Activated CD8-positive, alpha-beta T cell treated with anti-CD3 and anti-CD28 coated beads, Interleukin-2, amount 10 ng/mL, durations not matched to agents 7 days and 5 days (primary cell): ENCODE results near the gene TRIM44. TPM values are rescaled to one million over a fixed set of nuclear protein-coding genes. Genes with fewer than 3 reads are reported as not detected.
A peak's percentile ranks its signal among the peaks of the same experiment; 100 is the strongest.

Source experiments
- ATAC-seq: fragments of 150-1000 bp; cut with Tn5 transposase; one replicate; pipeline ENCODE4 v1.10.0; 2021; ENCODE audit warnings: moderate library complexity
- CTCF ChIA-PET: fragments of 350-600 bp; sonication (Branson Sonifier 250); formaldehyde crosslinking; loops from one replicate; lab custom pipeline; 2021; ENCODE audit warnings: antibody characterized with exemption; lab: Charles Lee
- POLR2A ChIA-PET: fragments of 350-600 bp; sonication (Branson Sonifier 250); formaldehyde crosslinking; loops from one replicate; lab custom pipeline; 2021; ENCODE audit warnings: antibody characterized with exemption; lab: Charles Lee
- DNase-seq: peaks from one replicate; pipeline ENCODE4 v3.0.0-alpha.2; 2020
- H3K27ac Mint-ChIP-seq: one replicate; pipeline ENCODE4 v1.8.0; 2021; ENCODE audit warnings: mild to moderate bottlenecking, mixed read lengths
- H3K27me3 Mint-ChIP-seq: one replicate; pipeline ENCODE4 v1.8.0; 2021; ENCODE audit warnings: low read depth, mixed read lengths
- H3K36me3 Mint-ChIP-seq: one replicate; pipeline ENCODE4 v1.8.0; 2021; ENCODE audit warnings: low read depth, mixed read lengths
- H3K4me1 Mint-ChIP-seq: one replicate; pipeline ENCODE4 v1.8.0; 2021; ENCODE audit warnings: low read depth, mixed read lengths
- H3K4me3 Mint-ChIP-seq: one replicate; pipeline ENCODE4 v1.8.0; 2021; ENCODE audit warnings: mild to moderate bottlenecking, mixed read lengths
- H3K9me3 Mint-ChIP-seq: one replicate; pipeline ENCODE4 v1.8.0; 2022; ENCODE audit warnings: mixed read lengths; ENCODE audit not compliant: insufficient read depth
- total RNA-seq, 2 experiments: library from RNA; stranded (reverse); gene quantifications; one replicate each; pipeline ENCODE4 v1.2.3, GENCODE V29; 2021

Gene TRIM44
- total RNA-seq, 2 experiments from 2014 or later: 33.8 to 34.5 TPM

DNA sequence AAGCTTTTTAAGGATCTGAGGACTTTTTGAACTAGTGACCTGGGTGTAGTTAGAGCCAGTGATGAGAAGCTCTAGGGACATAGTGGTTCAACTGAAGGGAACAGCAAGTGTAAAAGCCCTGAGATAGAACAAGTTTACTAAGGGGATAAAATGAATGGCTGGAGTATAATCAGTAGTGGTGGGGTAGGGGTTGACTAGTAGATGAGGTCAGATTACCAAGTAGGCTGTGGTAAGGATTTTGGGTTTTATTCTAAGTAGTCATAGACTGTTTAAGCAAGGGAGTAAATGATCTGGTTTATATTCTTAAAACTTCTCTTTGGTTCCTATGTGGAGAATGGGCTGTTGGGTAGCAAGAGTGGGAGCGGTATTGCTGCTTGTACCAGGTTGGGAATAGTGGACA is 15.3 kb downstream of the TRIM44 start:
- ATAC-seq (no peak), DNase-seq (no peak)
- CTCF ChIA-PET: no interaction called here
- no peak overlapping the region for H3K4me3 Mint-ChIP-seq
- peaks cover 4% of the 10 kb centered on the region for H3K36me3 Mint-ChIP-seq
- POLR2A ChIA-PET: no interaction called here
- H3K4me1 Mint-ChIP-seq: peaks cover 10% of the 10 kb centered on the region
- no peaks in the 10 kb centered on the region for H3K9me3 Mint-ChIP-seq
- H3K27ac Mint-ChIP-seq: no peak overlapping the region
- H3K27me3 Mint-ChIP-seq: no peaks in the 10 kb centered on the region

DNA sequence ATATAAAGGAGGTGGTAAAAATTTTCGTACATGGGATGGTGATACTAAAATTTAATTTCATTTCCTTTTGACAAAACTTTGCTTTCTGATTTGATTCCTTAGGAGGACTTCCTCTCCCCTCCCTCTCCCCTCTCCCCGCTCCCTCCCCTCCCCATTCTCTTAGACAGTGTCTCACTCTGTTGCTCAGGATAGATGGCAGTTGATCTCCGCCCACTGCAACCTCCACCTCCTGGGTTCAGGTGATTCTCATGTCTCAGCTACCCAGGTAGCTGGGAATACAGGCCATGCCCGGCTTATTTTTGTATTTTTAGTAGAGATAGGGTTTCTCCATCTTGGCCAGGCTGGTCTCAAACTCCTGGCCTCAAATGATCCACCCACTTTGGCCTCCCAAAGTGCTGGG is 15.9 kb downstream of the TRIM44 start:
- ChIA-PET CTCF (no interaction called here), POLR2A (no interaction called here)
- Mint-ChIP-seq H3K27me3 (no peaks in the 10 kb centered on the region), H3K9me3 (no peaks in the 10 kb centered on the region), H3K27ac (no peak overlapping the region), H3K4me3 (no peak overlapping the region), H3K36me3 (peaks cover 4% of the 10 kb centered on the region), H3K4me1 (peaks cover 10% of the 10 kb centered on the region)
- DNase-seq (no peak), ATAC-seq (no peak)

DNA sequence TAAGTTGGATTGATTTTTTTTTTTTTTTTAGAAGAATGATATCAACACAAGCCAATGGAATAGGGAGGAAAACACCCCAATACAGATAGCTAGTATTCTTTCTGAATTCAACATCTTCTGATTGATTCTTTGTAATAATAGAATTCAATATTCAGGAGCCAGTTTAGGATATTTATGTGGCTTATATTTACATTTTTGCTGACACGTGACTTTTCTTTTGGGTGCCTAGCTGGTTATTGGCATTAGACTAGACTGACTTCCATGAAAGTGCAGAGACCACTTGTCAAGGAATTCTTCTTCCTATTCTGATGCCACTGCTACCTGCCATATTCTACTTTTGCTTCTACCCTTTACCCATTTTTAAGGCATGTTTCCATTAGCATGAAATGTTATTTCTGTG is 16.4 kb downstream of the TRIM44 start:
- POLR2A ChIA-PET: no interaction called here

DNA sequence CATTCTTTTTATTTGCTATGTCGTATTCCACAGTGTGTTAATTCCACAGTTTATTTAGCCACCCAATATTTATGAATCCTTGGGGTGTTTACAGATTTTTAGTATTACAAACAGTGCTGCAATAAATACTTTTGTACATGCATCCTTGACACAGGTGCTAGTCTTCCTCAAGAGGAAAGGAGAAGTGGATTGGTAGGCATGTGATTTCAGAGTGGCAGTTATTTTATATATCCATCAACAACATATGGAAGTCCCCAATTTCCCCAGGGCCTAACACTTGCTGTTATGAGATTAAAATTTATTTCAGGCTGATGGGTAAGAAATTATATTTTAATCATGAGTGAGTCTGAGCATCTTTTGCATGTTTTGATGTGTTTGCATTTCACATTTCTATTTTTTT is 17.9 kb downstream of the TRIM44 start:
- CTCF ChIA-PET: no interaction called here
- H3K4me3 Mint-ChIP-seq: no peak overlapping the region

More for the DNA sequence above, 16.4 kb downstream of the TRIM44 start:
- Mint-ChIP-seq H3K9me3 (no peaks in the 10 kb centered on the region), H3K4me1 (peaks cover 10% of the 10 kb centered on the region), H3K36me3 (peaks cover 4% of the 10 kb centered on the region), H3K27me3 (no peaks in the 10 kb centered on the region), H3K27ac (no peak overlapping the region), H3K4me3 (no peak overlapping the region)
- CTCF ChIA-PET: no interaction called here
- DNase-seq (no peak), ATAC-seq (no peak)

DNA sequence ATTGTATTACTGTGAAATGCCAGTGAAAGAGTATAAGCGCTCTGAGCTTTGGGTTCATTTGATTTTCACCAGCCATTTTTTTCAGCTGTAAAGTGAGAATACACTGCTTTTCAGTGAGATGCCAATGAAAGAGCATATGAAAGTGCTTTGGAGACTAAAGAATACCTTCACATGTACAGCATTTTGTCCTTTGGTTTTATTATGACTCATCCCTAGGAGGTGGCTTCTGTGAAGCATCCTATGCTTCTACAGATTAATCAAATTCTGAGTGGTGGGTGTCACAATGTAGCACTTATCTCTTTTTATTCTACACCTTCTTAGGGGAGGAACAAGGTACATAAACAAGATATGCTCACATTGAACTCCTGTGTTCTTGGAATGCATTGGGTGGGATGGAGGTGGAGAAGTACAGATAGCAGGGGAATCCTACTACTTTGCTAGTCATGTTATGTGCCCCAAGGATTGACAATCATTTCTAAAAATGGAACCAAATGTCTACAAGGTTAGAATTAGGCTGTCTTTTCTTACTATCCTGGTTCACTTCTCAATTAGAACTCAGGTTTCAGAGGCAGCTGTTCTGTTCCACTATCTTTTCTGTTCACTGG is 18.7 kb downstream of the TRIM44 start:
- peaks cover 10% of the 10 kb centered on the region for H3K4me1 Mint-ChIP-seq
- CTCF ChIA-PET: no interaction called here

More for the DNA sequence above, 17.9 kb downstream of the TRIM44 start:
- Mint-ChIP-seq H3K4me1 (peaks cover 10% of the 10 kb centered on the region), H3K9me3 (no peaks in the 10 kb centered on the region), H3K27me3 (no peaks in the 10 kb centered on the region), H3K36me3 (peaks cover 9% of the 10 kb centered on the region), H3K27ac (no peak overlapping the region)
- ATAC-seq (no peak), DNase-seq (no peak)
- POLR2A ChIA-PET: no interaction called here

DNA sequence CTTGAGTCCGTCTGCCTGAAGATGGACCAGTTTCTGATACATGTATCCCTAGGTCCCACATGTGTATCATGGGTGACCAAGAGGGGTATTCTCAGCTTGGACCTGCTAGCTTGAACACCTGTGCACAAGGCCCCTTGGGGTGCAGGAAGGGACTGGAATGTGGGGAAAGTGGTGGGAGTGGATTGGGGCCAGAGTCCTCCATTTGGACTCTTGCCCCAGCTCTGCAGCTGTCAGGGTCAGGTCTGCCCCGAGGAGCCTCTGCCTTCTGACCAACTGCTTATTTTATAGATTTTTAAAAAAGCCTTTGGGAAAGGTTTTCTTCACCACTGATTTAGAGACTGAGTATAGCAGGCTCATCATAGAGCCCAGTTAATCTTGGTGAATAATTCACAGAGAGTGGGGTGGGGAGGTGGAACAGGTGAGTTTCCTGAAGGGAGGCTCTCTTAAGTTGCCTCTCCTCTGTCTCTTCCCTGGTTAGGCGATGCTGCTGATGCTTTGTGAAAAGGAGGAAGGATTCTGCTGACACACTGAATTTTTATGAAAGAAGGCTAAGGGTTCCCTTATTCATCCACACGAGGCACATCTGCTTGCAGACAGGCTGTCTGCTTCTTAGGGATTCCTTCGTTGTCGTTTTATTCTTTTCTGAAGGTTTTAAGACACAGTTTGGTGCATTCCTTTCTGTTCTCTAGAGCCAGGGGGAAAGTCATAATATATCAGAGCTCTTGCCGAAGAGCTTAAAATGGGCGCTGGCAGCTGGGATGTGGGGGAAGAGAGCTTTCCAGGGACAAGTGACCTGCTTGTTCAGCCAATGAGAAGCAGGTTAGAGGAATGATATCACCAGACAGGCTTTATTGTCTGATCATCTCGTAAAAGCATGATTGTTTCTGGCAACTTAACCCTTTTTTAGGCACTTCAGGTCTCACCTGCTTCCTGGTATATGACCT is 19.9 kb downstream of the TRIM44 start:
- no peak for DNase-seq
- Mint-ChIP-seq H3K36me3 (peaks cover 23% of the 10 kb centered on the region), H3K27me3 (no peaks in the 10 kb centered on the region), H3K27ac (no peak overlapping the region), H3K9me3 (no peaks in the 10 kb centered on the region), H3K4me3 (no peak overlapping the region), H3K4me1 (peaks cover 10% of the 10 kb centered on the region)
- no peak for ATAC-seq
- CTCF ChIA-PET: no interaction called here
- POLR2A ChIA-PET: no interaction called here

More for the DNA sequence above, 18.7 kb downstream of the TRIM44 start:
- H3K9me3 Mint-ChIP-seq: no peaks in the 10 kb centered on the region
- H3K27ac Mint-ChIP-seq: no peak overlapping the region
- POLR2A ChIA-PET: no interaction called here
- no peak for ATAC-seq
- no peaks in the 10 kb centered on the region for H3K27me3 Mint-ChIP-seq
- DNase-seq: no peak
- H3K4me3 Mint-ChIP-seq: no peak overlapping the region
- peaks cover 14% of the 10 kb centered on the region for H3K36me3 Mint-ChIP-seq

DNA sequence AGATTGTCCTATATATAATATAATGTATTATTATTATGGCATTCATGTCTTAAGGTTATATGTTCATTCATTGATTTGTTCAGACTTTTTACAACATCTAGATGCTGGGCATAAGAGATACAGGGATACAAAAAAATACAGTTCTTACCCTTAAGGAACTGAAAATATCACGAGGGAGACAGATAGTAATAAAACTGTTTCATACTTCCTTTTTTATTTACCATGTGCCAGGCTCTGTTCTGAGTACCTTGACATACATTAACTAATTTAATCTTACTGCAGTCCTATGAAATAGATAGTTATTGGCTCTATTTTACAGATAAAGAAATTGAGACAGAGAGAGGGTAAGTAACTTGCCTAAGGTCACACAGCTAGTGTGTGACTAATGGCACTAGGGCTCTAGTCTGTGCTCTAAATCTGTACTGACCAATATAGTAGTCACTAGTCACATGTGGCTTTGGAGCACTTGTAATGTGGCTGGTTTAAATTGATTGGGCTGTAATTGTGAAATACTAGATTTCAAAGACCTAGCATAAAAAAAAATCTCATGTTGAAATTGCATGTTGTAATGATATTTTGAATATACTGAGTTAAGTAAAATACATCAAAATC is 21.3 kb downstream of the TRIM44 start:
- Mint-ChIP-seq H3K4me3 (no peak overlapping the region), H3K27ac (no peak overlapping the region), H3K9me3 (no peaks in the 10 kb centered on the region), H3K4me1 (peaks cover 5% of the 10 kb centered on the region), H3K27me3 (no peaks in the 10 kb centered on the region), H3K36me3 (peaks cover 23% of the 10 kb centered on the region)
- CTCF ChIA-PET: no interaction called here
- no peak for ATAC-seq
- no peak for DNase-seq
- POLR2A ChIA-PET: no interaction called here

DNA sequence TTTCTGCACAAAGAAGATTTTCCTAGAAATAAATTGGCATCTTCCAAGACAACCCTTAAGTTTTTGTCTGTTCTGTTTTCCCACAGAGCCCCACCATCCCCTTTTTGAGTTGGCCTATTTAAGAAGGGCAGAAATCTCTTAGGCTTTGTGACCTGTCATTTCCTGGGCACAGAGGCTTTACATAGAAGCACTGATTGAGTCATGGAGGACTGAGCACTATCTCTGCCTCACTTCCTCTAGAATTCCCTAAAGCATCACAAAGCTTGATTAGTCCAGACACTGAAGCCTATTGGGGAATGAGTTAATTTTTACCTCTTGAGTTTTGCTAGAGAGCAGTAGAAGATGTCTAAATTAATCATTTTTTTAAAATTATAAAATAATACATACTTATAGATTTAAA is 25.4 kb downstream of the TRIM44 start:
- H3K27me3 Mint-ChIP-seq: no peaks in the 10 kb centered on the region
- no peaks in the 10 kb centered on the region for H3K9me3 Mint-ChIP-seq
- ATAC-seq (no peak), DNase-seq (no peak)
- H3K27ac Mint-ChIP-seq: no peak overlapping the region
- H3K4me3 Mint-ChIP-seq: no peak overlapping the region
- H3K4me1 Mint-ChIP-seq: no peaks in the 10 kb centered on the region
- peaks cover 32% of the 10 kb centered on the region for H3K36me3 Mint-ChIP-seq
- ChIA-PET CTCF (no interaction called here), POLR2A (no interaction called here)

DNA sequence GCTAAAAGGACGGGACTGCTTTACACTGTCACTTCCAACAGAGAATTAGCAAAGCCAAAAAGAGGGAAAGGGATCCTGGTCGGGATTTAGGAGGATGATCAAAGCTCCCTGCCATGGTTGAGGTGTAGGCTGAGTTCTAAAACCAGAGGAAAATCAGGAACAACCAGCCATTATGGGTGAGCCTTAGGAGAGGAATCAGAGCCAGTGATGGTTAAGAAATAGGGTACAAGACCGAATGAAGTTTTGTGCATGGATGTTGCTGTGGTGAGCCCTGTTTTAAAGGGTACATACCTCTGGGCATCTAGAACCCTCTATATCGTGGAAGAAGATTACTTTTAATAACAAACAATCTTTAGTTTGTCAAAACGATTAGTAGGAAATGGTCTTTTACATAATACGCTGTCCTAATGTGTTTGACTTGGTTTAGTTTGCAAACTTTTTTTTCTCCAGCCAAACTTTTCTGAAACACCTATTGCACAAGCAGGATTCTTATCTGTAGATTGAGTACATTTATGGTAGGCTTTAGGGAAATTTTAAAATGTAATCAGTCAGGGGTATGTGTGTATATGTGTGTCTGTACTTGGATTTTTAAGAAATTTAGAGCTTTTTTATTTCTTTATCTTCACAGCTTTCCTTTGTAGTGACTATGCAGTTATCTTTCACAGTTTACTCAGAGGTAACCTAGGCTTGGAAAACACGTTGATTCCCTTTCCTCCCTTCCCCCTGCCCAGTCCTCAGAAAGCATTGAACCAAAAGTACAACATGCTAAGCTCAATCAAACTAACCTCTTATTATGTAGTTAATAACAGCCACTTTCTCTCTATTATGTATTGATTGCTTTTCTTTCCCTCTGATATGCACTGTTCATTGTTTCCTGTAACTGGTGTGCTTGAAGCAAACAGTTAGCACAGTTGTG is 26.8 kb downstream of the TRIM44 start:
- Mint-ChIP-seq H3K27ac (peak overlapping the region; percentile 45), H3K36me3 (peaks cover 35% of the 10 kb centered on the region)

DNA sequence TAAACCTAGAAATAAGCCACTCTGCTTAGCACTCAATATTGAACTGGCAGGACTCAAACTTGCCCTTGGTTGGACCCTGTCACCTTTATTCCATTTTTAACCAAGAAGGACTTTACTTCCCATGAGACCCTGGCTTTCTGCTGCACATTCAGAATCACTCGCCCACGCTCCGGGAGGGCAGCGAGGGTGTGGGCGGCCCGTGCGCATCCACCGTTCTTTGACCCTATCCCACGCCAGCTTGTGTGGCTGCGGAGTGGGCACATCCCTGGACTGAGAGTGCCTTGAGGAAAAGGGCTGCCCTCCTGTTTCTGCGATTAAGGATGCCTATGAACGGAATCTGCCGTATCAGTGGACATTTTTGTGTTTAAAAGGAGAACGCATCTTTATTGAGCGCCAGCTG is 39.6 kb downstream of the TRIM44 start:
- DNase-seq: no peak
- no peak for ATAC-seq
- no peaks in the 10 kb centered on the region for H3K27me3 Mint-ChIP-seq
- ChIA-PET CTCF (no interaction called here), POLR2A (no interaction called here)
- peaks cover 6% of the 10 kb centered on the region for H3K36me3 Mint-ChIP-seq
- H3K4me3 Mint-ChIP-seq: no peak overlapping the region
- no peaks in the 10 kb centered on the region for H3K4me1 Mint-ChIP-seq
- no peak overlapping the region for H3K27ac Mint-ChIP-seq
- H3K9me3 Mint-ChIP-seq: peaks cover 7% of the 10 kb centered on the region

More for the DNA sequence above, 26.8 kb downstream of the TRIM44 start:
- Mint-ChIP-seq H3K4me1 (no peaks in the 10 kb centered on the region), H3K27me3 (no peaks in the 10 kb centered on the region), H3K9me3 (no peaks in the 10 kb centered on the region), H3K4me3 (no peak overlapping the region)
- DNase-seq (no peak), ATAC-seq (no peak)
- ChIA-PET POLR2A (no interaction called here), CTCF (interaction anchor here (0.8 kb wide), 1 partner anchor 133 kb away, joined by 3 read pairs; no protein-coding TSS in a partner anchor)

DNA sequence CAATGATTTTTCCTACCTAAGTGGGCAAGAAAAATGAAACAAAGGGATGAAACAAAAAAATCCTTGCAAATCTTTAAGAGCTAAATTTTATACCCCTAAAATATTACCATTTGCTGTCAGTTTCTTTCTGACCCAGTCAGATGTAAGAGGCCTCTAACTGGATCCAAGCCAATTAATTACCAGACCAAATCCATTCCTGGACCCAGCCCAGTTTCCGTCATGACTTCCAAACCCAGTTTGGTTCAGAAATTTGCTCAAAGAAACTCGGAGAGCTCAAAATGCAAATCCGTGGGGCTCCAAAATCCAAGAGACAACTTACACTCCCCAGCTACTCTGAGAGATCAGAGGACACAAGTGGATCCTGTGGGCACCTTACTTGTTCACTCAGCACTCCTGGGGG is 46.8 kb downstream of the TRIM44 start:
- ATAC-seq (no peak), DNase-seq (no peak)
- no peaks in the 10 kb centered on the region for H3K36me3 Mint-ChIP-seq
- no peak overlapping the region for H3K4me3 Mint-ChIP-seq
- no peaks in the 10 kb centered on the region for H3K4me1 Mint-ChIP-seq
- H3K27me3 Mint-ChIP-seq: no peaks in the 10 kb centered on the region
- ChIA-PET CTCF (interaction anchor here (0.8 kb wide), 1 partner anchor 25 kb away, joined by 3 read pairs; no protein-coding TSS in a partner anchor), POLR2A (no interaction called here)
- no peaks in the 10 kb centered on the region for H3K9me3 Mint-ChIP-seq
- H3K27ac Mint-ChIP-seq: no peak overlapping the region
